HEK293T (cell line): Measurements from ENCODE around the gene PICALM.

Source experiments
- BHLHE40 ChIP-seq: fragments of 450-650 bp; IDR thresholded peaks from 2 replicates; pipeline ENCODE4 v1.6.1; 2016; ENCODE audit warnings: mild to moderate bottlenecking, moderate library complexity, borderline replicate concordance
- ELF4 ChIP-seq: fragments of 450-650 bp; IDR thresholded peaks from 2 replicates; pipeline ENCODE4 v1.6.1; 2017; ENCODE audit warnings: antibody characterized with exemption
- FOXA1 ChIP-seq: fragments of 450-650 bp; IDR thresholded peaks from 2 replicates; pipeline ENCODE4 v1.6.1; 2016; ENCODE audit warnings: mild to moderate bottlenecking
- FOXK2 ChIP-seq: fragments of 450-650 bp; IDR thresholded peaks from 2 replicates; pipeline ENCODE4 v1.6.1; 2016; ENCODE audit warnings: mild to moderate bottlenecking
- FOXM1 ChIP-seq: fragments of 450-650 bp; IDR thresholded peaks from 2 replicates; pipeline ENCODE4 v1.6.1; 2017; ENCODE audit warnings: mild to moderate bottlenecking, borderline replicate concordance
- HDGF ChIP-seq: fragments of 450-650 bp; IDR thresholded peaks from 2 replicates; pipeline ENCODE4 v1.6.1; 2017; ENCODE audit warnings: antibody characterized with exemption, borderline replicate concordance
- LEF1 ChIP-seq: fragments of 450-650 bp; IDR thresholded peaks from 2 replicates; pipeline ENCODE4 v1.6.1; 2017; ENCODE audit warnings: mild to moderate bottlenecking, borderline replicate concordance
- NFRKB ChIP-seq: fragments of 450-650 bp; IDR thresholded peaks from 2 replicates; pipeline ENCODE4 v1.6.1; 2016; ENCODE audit warnings: mild to moderate bottlenecking, moderate library complexity
- PKNOX1 ChIP-seq: fragments of 450-650 bp; IDR thresholded peaks from 2 replicates; pipeline ENCODE4 v1.6.1; 2016
- SP1 ChIP-seq: fragments of 450-650 bp; IDR thresholded peaks from 2 replicates; pipeline ENCODE4 v1.6.1; 2017
- TARDBP ChIP-seq: fragments of 450-650 bp; IDR thresholded peaks from 2 replicates; pipeline ENCODE4 v1.6.1; 2016

- TF ChIP-seq FOXM1 = no peak
- no peak for TF ChIP-seq BHLHE40
- no peak for TF ChIP-seq HDGF
- TF ChIP-seq FOXK2 = no peak
- no peak for TF ChIP-seq SP1
- TF ChIP-seq TARDBP = no peak
- TF ChIP-seq ELF4 = no peak
- TF ChIP-seq FOXA1 = no peak
- TF ChIP-seq LEF1 = no peak
- TF ChIP-seq PKNOX1 = no peak
- no peak for TF ChIP-seq NFRKB
Measured at GRCh38 chr11:85951049-85951405, 117.9 kb downstream of the PICALM start.
